Measurements from ENCODE around the gene VWA5B1.

VWA5B1 gene

DNA sequence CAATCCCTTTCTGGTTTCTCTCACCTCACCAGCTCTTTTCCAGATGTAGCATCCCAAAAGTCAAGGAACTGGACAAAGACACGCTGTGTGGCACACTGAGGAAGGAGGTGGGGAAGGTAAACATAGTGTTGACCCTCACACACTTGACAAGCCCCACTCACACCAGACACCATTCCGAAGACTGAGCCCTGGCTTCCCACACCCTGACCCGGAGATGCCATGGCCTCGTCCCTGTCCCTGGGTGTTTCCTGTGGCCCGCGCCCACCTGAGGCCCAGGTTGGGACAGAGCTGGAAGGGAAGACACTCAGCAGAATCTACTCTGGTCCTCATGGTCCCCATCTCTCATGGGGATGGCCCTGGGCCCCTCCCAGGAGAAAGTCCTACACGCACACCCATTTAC lies 16.4 kb downstream of the VWA5B1 start:
- DNase-seq (ENCODE audit: low spot score in 2 of 2) (no peak), ATAC-seq (no peak)
- no peaks in the 10 kb centered on the region for H3K36me3 Mint-ChIP-seq
- H3K9me3 Mint-ChIP-seq: no peaks in the 10 kb centered on the region
- H3K4me3 Mint-ChIP-seq: no peak overlapping the region
- H3K4me1 Mint-ChIP-seq: no peaks in the 10 kb centered on the region
- no peak overlapping the region for H3K27ac Mint-ChIP-seq

DNA sequence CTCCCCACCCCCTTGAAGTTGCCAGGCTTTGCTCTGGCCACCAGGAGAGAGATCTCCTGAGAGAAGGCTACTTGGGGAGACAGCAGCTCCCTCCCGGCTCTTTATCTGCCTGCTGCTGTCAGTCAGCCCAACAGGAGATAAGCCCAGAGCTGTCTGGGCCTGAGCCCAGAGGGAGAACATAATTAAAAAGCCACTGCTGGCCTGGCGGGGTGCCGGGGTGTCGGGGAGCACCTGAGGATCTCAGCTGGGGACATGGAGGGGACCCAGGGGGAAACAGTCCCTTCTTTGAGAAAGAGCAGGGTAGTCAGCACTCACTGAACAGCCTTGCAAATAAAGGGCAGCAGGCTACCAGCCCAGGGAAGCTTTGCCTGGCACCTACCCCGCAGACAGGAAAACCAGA lies 17.9 kb downstream of the VWA5B1 start:
- Mint-ChIP-seq H3K4me1 (no peaks in the 10 kb centered on the region), H3K4me3 (no peak overlapping the region), H3K36me3 (no peaks in the 10 kb centered on the region), H3K27ac (no peak overlapping the region), H3K9me3 (no peaks in the 10 kb centered on the region)
- no peak for ATAC-seq
- no peak for DNase-seq (ENCODE audit: low spot score in 2 of 2)

DNA sequence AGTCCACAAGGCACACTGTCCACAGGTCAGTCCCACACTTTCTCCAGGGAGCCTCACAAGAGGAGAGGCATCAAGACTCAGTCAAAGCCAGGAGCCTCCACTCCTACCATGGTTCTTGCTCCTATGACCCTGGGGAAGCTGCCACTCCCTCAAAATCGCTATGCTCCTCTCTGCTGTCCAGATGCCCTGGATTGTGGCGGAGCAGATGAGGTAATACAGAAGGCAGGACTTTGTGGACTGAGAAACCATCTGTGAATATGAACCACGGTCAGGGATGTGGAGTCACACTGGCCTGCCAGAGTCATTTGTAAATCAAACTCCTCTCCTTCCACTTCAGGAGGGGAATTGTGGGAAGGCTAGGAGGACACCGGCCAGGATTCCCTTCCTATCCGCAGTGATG lies 20.6 kb downstream of the VWA5B1 start:
- H3K27ac Mint-ChIP-seq: no peak overlapping the region
- no peak for ATAC-seq
- H3K4me1 Mint-ChIP-seq: peaks cover 9% of the 10 kb centered on the region
- no peaks in the 10 kb centered on the region for H3K9me3 Mint-ChIP-seq
- DNase-seq (ENCODE audit: low spot score in 2 of 2): no peak
- H3K4me3 Mint-ChIP-seq: no peak overlapping the region
- H3K36me3 Mint-ChIP-seq: no peaks in the 10 kb centered on the region

DNA sequence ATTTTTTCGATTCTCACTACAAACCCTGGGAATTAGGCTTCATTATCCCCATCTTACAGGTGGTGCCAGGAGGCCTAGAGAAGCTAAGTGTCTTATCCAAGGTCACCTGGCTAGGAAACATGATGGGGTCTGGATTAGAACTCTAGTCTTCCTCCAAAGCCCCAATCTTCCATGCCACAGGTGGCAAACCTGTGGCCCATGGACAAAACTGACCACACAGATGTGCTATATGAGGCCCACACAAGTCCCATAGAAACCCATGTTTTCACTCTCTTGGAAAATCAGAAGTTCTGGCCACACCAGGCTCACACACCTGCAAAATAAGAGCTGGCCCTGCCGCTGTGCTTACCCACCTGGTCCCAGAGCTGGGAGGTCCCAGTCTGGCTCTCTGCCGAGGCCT lies 21.6 kb downstream of the VWA5B1 start:
- Mint-ChIP-seq H3K9me3 (no peaks in the 10 kb centered on the region), H3K4me1 (peaks cover 9% of the 10 kb centered on the region), H3K4me3 (no peak overlapping the region), H3K36me3 (no peaks in the 10 kb centered on the region), H3K27ac (no peak overlapping the region)
- no peak for ATAC-seq
- DNase-seq (ENCODE audit: low spot score in 2 of 2): no peak

DNA sequence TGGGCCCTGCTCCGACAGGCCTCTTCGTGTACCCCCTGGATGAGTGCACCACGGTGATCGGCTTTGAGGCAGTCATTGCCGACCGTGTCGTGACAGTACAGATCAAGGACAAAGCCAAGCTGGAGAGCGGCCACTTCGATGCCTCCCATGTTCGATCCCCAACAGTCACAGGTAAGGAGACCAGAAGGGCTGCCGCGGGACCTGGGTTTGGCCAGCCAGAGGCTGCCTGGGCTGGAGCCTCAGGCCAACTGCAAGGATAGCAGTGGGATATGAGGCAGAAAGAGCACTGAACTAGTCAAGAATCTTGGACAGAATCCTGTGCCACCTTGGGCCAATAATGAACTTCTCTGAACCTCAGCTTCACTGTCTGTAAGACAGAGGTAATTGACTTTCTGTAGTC lies 22.1 kb downstream of the VWA5B1 start:
- Mint-ChIP-seq H3K9me3 (no peaks in the 10 kb centered on the region), H3K4me3 (no peak overlapping the region), H3K36me3 (no peaks in the 10 kb centered on the region), H3K4me1 (peaks cover 9% of the 10 kb centered on the region), H3K27ac (no peak overlapping the region)
- no peak for ATAC-seq
- no peak for DNase-seq (ENCODE audit: low spot score in 2 of 2)

DNA sequence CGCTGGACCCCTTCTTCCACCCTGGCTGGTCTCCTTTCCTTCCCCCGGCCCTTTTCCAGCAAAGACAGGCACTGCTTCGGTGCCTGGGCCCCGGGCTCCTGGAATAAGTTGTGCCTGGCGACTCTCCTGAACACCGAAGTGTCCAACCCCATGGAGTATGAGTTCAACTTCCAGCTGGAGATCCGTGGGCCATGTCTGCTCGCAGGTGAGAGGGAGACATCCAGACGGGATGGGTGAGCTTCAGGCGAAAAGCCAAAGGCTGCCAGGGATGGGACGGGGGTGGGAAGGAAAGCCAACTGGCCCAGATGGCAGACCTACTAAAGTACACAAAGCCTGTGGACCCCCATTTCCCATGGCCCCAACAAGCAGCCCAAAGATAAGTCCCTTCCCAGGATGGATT lies 26.8 kb downstream of the VWA5B1 start:
- DNase-seq (ENCODE audit: low spot score in 2 of 2) (no peak), ATAC-seq (no peak)
- Mint-ChIP-seq H3K4me3 (no peak overlapping the region), H3K4me1 (peaks cover 28% of the 10 kb centered on the region), H3K27ac (no peak overlapping the region), H3K9me3 (no peaks in the 10 kb centered on the region), H3K36me3 (no peaks in the 10 kb centered on the region)

DNA sequence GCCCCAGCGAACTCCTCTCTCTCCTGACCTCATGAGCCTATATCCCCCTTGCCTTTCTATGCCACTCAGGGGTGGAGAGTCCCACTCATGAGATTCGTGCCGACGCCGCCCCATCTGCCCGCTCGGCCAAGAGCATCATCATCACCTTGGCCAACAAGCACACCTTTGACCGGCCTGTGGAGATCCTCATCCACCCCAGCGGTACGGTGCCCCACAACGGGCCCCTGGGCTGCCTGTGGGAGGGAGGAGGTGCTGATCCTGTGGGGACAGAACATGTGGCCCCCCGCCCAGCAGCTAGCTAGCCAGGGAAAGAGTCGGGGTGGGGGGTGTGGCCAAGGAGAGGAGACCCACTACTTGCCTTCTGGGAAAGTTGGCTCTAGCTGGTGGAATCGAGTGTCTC lies 27.8 kb downstream of the VWA5B1 start:
- peaks cover 38% of the 10 kb centered on the region for H3K4me1 Mint-ChIP-seq
- no peak overlapping the region for H3K27ac Mint-ChIP-seq
- ATAC-seq: no peak

DNA sequence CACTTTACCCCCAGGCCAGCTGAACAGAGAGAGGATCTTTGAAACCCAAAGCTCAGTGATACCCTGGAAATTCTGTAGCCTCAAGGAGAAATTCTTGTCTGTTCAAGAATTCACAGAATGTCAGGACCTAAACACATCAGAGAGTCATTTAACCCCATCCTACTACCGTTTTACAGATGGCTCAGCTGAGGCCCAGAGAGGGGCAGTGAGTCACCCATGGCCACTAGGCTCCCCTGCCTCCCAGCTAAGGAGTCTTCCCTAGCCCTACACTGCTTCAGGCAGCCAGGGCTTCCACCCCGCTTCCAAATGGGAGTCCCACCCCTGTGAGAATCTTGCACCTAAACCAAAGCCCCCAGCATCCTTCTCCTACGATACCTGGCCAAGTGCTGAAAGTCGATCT lies 28.3 kb downstream of the VWA5B1 start:
- Mint-ChIP-seq H3K9me3 (no peaks in the 10 kb centered on the region), H3K4me1 (peaks cover 38% of the 10 kb centered on the region), H3K36me3 (no peaks in the 10 kb centered on the region), H3K27ac (no peak overlapping the region), H3K4me3 (no peak overlapping the region)
- DNase-seq (ENCODE audit: low spot score in 2 of 2): no peak
- no peak for ATAC-seq

More for the DNA sequence above, 27.8 kb downstream of the VWA5B1 start:
- H3K36me3 Mint-ChIP-seq: no peaks in the 10 kb centered on the region
- H3K4me3 Mint-ChIP-seq: no peak overlapping the region
- no peaks in the 10 kb centered on the region for H3K9me3 Mint-ChIP-seq
- DNase-seq (ENCODE audit: low spot score in 2 of 2): no peak

DNA sequence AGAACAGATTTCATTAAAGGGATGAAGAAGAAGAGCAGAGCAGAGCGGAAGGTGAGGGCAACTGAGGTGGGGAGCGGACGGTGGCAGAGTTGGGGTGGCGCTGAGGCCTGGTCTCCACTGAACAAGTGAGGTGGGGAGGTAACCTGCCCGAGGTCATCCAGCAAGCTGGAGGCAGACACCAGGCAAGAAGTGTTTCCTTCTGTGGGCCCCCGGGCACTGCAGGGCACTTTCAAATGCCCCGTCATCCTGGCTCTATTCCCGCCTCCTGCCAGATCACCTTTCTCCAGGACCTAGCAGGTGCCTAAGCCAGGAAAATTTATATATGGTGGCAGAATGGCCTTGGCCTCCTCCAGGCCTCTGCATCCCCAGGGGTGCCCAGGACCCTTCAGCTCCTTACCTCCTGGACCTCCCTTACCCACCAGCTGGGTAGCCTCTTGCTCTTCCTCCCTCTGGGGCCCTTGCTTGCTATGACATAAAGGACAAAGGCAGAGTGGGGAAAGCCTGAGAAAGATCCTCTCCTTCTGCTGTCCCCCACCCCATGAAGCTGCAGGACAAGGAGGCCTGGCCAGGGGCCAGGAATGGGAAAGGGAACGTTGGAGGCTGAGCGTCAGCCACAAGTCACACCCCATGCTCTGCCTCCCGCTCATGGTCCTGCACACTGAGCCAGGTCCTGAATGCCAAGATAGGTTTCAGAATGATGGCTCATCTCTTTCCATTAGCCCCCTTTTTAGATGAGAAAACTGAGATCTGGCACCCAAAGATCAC lies 29.0 kb downstream of the VWA5B1 start:
- Mint-ChIP-seq H3K9me3 (no peaks in the 10 kb centered on the region), H3K4me3 (no peak overlapping the region), H3K27ac (no peak overlapping the region), H3K4me1 (peaks cover 38% of the 10 kb centered on the region), H3K36me3 (no peaks in the 10 kb centered on the region)
- no peak for DNase-seq (ENCODE audit: low spot score in 2 of 2)
- no peak for ATAC-seq

DNA sequence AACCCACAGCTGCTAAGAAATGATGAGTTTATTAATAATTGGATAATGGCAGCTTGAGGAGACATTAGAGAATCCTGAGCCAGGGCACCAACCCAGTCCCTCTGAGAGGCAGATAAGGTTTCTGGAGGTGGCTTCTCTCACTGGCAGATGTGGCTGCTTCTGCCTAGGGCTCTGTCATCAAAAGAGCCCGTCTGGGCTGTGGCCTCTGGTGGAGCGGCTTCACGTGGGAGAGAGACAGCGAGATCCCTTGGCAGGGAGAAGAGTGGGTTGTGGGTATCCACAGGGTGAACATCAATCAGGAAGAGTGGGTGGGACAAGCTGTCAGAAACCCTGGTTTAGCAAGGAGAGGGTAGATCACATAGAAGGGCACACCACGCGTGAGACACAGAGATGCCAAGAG lies 30.0 kb downstream of the VWA5B1 start:
- H3K4me1 Mint-ChIP-seq: peaks cover 30% of the 10 kb centered on the region
- H3K27ac Mint-ChIP-seq: peak overlapping the region; percentile 55
- H3K36me3 Mint-ChIP-seq: no peaks in the 10 kb centered on the region
- peak overlapping the region; percentile 34 for H3K4me3 Mint-ChIP-seq
- DNase-seq (ENCODE audit: low spot score in 2 of 2): no peak
- ATAC-seq: no peak
- no peaks in the 10 kb centered on the region for H3K9me3 Mint-ChIP-seq

DNA sequence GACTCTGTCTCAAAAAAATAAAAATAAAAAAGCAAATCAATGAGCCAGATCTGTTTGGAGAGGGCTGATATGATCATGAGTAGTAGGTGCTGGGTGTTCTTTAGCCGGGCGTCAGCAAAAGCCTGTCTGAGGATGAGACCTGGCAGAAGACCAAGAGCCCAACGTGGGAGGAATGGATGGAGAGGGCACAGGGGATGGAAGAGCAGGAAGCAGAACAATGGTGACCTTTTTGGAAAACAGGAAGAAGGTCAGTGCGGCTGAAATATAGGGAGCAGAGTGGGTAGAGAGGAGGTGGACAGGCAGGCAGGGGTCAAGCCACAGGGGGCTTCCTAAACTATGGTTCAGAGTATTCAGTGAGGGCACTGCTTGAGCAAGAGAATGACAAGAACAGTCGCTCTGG lies 30.9 kb downstream of the VWA5B1 start:
- peak overlapping the region; percentile 55 for H3K27ac Mint-ChIP-seq
- H3K4me1 Mint-ChIP-seq: peaks cover 30% of the 10 kb centered on the region
- no peaks in the 10 kb centered on the region for H3K36me3 Mint-ChIP-seq
- peak overlapping the region; percentile 34 for H3K4me3 Mint-ChIP-seq
- ATAC-seq: no peak
- no peak for DNase-seq (ENCODE audit: low spot score in 2 of 2)
- no peaks in the 10 kb centered on the region for H3K9me3 Mint-ChIP-seq

DNA sequence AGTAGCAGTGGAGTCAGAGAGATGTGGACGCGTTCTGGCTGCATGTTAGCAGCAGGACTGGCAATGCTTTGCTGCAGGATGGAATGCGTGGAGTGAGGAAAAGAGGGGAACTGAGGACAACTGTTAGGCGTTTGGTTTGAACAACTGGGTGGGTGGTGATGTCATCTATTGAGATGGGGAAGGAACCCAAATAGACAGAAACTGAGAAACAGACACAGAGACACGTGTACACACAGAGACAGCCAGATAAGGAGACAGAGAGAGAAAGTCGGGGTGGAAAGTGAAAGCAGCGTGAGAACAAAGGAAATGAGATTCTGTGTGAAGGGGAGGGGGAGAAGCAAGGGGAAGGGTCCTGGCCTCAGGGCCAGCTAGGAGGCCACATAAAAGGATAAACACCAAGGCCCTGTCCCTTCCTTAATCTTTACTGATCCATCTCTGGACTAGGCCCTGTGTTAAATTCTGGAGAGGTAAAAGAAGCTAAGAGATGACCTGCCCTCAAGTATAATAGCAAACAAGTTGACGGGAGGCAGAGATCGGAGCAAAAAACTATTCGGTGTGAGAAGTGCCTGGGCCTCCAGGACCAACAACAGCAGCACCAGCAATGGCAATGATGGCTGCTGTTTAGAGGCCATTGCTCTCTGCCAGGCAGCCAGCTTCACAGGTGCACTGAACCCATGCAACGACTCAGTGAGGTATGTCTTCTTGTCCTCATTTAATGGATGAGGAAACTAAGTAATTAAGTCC lies 31.6 kb downstream of the VWA5B1 start:
- H3K4me3 Mint-ChIP-seq: peak overlapping the region; percentile 34
- peak in 1 of 2 donors; percentile 52 for DNase-seq (ENCODE audit: low spot score in 2 of 2)

DNA sequence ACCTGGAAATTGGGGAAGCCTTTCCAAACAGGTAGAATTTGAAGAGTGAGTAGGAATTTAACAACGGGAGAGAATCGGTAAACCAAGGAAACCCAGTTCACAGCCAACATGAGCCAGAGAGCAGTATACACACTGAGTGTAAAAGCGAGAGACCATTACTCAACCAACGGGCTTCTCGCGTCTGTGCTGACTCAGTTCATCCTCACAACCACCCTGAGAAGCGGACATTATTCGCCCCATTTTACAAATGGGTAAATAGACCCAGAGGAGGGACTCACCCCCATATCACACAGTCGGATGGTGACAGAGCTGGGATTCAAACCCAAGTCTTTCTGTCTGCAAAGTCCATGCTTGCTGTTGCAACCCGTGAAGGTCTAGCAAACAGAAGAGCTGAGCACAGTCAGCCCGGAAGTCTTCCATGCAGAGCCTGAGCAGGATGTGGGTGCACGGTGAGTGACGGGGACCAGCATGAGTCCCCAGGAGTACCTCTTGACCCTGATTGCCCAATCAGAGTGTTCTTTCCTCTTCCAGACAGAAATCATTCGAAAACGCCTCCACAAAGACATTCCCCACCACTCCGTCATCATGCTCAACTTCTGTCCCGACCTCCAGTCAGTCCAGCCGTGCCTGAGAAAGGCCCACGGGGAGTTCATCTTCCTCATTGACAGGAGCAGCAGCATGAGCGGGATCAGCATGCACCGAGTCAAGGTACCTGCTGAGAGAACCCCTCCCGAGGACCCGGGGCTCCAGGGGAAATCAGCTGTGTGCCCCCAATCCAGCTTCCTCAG lies 32.3 kb downstream of the VWA5B1 start:
- Mint-ChIP-seq H3K4me3 (peak overlapping the region; percentile 34), H3K4me1 (peaks cover 30% of the 10 kb centered on the region), H3K9me3 (no peaks in the 10 kb centered on the region), H3K36me3 (no peaks in the 10 kb centered on the region), H3K27ac (no peak overlapping the region)
- peak; percentile 90 for ATAC-seq
- DNase-seq (ENCODE audit: low spot score in 2 of 2): peak; percentile 14 to 61

More for the DNA sequence above, 31.6 kb downstream of the VWA5B1 start:
- H3K27ac Mint-ChIP-seq: no peak overlapping the region
- peaks cover 30% of the 10 kb centered on the region for H3K4me1 Mint-ChIP-seq
- peak; percentile 63 for ATAC-seq
- H3K9me3 Mint-ChIP-seq: no peaks in the 10 kb centered on the region
- no peaks in the 10 kb centered on the region for H3K36me3 Mint-ChIP-seq

DNA sequence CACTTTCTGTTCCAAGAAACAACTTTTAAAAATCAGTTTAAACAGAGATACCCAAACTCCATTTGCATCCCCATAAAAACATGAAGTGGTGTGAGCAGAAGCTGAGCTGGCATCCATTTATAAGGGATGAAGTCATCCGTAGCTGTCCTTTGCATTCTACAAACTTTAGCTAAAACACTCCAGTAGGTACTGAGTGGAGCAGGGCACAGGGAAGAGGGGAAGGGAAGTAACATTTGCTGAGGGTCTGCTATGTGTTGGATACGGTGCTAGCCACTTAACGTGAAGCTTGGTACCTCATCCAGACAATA lies 32.9 kb downstream of the VWA5B1 start:
- peaks cover 30% of the 10 kb centered on the region for H3K4me1 Mint-ChIP-seq
- no peaks in the 10 kb centered on the region for H3K36me3 Mint-ChIP-seq
- H3K27ac Mint-ChIP-seq: no peak overlapping the region
- DNase-seq (ENCODE audit: low spot score in 2 of 2) (no peak), ATAC-seq (no peak)
- no peaks in the 10 kb centered on the region for H3K9me3 Mint-ChIP-seq
- peak overlapping the region; percentile 34 for H3K4me3 Mint-ChIP-seq

DNA sequence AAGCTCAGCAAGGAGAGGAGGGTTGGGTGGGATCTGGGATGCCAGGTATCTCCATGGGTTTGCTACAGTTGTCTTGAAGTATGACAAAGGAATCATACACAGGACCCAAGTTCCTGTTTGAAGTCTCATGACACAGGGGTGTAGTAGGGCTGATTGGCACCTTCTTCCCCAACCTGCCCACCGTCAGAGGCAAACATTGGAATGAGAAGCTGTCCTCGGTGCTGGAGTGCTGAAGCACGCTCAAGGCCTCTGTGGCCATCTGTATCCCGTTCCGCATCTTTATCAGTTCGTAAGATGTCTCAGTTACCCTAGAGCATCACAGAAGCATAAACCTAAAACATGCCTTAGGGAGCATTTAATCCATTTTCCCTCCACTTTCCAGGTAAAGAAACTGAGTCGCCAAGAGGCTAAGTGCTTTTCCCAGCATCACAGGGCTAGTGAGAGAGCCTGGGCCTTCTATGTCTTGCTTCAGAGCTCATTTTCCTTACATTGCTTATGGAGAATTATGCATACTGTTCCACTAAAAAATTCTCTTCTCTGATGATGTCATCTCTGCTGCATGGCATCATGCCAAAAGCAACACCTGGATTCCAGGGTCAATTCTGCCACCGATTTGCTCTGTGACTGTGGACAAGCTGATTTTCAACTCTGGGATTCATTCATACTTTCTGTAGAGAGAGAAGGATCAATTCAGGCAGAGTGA lies 34.2 kb downstream of the VWA5B1 start:
- no peaks in the 10 kb centered on the region for H3K9me3 Mint-ChIP-seq
- H3K4me1 Mint-ChIP-seq: peaks cover 30% of the 10 kb centered on the region
- no peak for ATAC-seq
- no peaks in the 10 kb centered on the region for H3K36me3 Mint-ChIP-seq
- H3K27ac Mint-ChIP-seq: no peak overlapping the region
- H3K4me3 Mint-ChIP-seq: no peak overlapping the region
- no peak for DNase-seq (ENCODE audit: low spot score in 2 of 2)

Data from stimulated activated effector memory CD8-positive, alpha-beta T cell treated with anti-CD3 and anti-CD28 coated beads, Interleukin-12 subunit alpha, Interleukin-12 subunit beta, amount 100 ng/mL, for 72 hours (primary cell).